Breast epithelium (tissue), 4 donors: ENCODE results near the gene NUCB1. TPM values are rescaled to one million over a fixed set of nuclear protein-coding genes. Genes with fewer than 3 reads are reported as not detected.

ENCODE experiments used
- DNase-seq, 2 donors: peaks; one replicate each; pipeline ENCODE4 v3.0.0-alpha.2; 2019; ENCODE audit warnings: low spot score in 2 of 2
- H3K27ac ChIP-seq, 2 donors: fragments of 200-600 bp; sonication (generic) in 1 of 2; one replicate each; pipeline ENCODE4 v1.5.1; 2016 to 2019; ENCODE audit warnings: mild to moderate bottlenecking in 1 of 2
- H3K27me3 ChIP-seq, 2 donors: fragments of 200-600 bp; sonication (generic) in 1 of 2; one replicate each; pipeline versions ENCODE4 v1.5.1 to v1.6.0; 2017 to 2019; ENCODE audit warnings: control low read depth in 1 of 2, mild to moderate bottlenecking in 1 of 2
- H3K36me3 ChIP-seq: fragments of 200-600 bp; one replicate; pipeline ENCODE4 v1.5.1; 2019
- H3K4me1 ChIP-seq, 2 donors: fragments of 200-600 bp; sonication (generic); one replicate each; pipeline ENCODE4 v1.5.1; 2016 to 2019; ENCODE audit warnings: control low read depth in 1 of 2
- H3K4me3 ChIP-seq, 3 donors: fragments of 200-600 bp; sonication (generic); 1 replicate in 2 of 3; 2 replicates in 1 of 3; pipeline ENCODE4 v1.5.1; 2016 to 2019; ENCODE audit warnings: mild to moderate bottlenecking in 3 of 3, moderate library complexity in 2 of 3
- H3K9me3 ChIP-seq, 2 donors: fragments of 200-600 bp; sonication (generic) in 1 of 2; one replicate each; pipeline ENCODE4 v1.5.1; 2016 to 2019; ENCODE audit warnings: control low read depth in 1 of 2
- CTCF ChIP-seq, 3 donors: fragments of 450-650 bp; IDR thresholded peaks; one replicate each; pipeline ENCODE4 v1.5.1; 2016 to 2017; ENCODE audit warnings: antibody characterized with exemption in 3 of 3, mild to moderate bottlenecking in 3 of 3, moderate library complexity in 3 of 3
- POLR2A ChIP-seq: fragments of 450-650 bp; IDR thresholded peaks from one replicate; pipeline ENCODE4 v1.6.1; 2016; ENCODE audit warnings: antibody characterized with exemption, mild to moderate bottlenecking, moderate library complexity
- POLR2AphosphoS5 ChIP-seq, 3 donors: sonication (generic); formaldehyde crosslinking; IDR thresholded peaks; one replicate each; pipeline ENCODE4 v1.6.1; 2017; ENCODE audit warnings: antibody characterized with exemption in 3 of 3
- intact Hi-C: fragments of 100-400 bp; cut with DNase I; formaldehyde crosslinking; loops from one replicate; pipeline ENCODE4 v1.15.1; 2023; ENCODE audit warnings: low total_unique reads
- total RNA-seq, 3 donors: library from RNA; depleted of rRNA; stranded (reverse); fragments of >200 nt; gene quantifications; one replicate each; pipeline ENCODE4 v1.1.0, GENCODE V29; 2016

The NUCB1 gene
- total RNA-seq, 3 donors from 2014 or later: 131 to 333 (median 223) TPM

GRCh38 chr19:48945817-48946216, 45.7 kb downstream of the NUCB1 start:
- intact Hi-C loops: no loop called here
- Histone ChIP-seq H3K27ac (no peak overlapping the region), H3K4me3 (no peak overlapping the region), H3K9me3 (peaks cover 4 to 6% of the 10 kb centered on the region in 2 donors), H3K4me1 (no peaks in the 10 kb centered on the region), H3K27me3 (no peaks in the 10 kb centered on the region), H3K36me3 (no peaks in the 10 kb centered on the region)
- no peak for TF ChIP-seq POLR2A
- no peak for TF ChIP-seq CTCF (IDR thresholded peaks at IDR 0.05)
- no peak for TF ChIP-seq POLR2AphosphoS5 (IDR thresholded peaks at IDR 0.05)
- no peak for DNase-seq

DNA sequence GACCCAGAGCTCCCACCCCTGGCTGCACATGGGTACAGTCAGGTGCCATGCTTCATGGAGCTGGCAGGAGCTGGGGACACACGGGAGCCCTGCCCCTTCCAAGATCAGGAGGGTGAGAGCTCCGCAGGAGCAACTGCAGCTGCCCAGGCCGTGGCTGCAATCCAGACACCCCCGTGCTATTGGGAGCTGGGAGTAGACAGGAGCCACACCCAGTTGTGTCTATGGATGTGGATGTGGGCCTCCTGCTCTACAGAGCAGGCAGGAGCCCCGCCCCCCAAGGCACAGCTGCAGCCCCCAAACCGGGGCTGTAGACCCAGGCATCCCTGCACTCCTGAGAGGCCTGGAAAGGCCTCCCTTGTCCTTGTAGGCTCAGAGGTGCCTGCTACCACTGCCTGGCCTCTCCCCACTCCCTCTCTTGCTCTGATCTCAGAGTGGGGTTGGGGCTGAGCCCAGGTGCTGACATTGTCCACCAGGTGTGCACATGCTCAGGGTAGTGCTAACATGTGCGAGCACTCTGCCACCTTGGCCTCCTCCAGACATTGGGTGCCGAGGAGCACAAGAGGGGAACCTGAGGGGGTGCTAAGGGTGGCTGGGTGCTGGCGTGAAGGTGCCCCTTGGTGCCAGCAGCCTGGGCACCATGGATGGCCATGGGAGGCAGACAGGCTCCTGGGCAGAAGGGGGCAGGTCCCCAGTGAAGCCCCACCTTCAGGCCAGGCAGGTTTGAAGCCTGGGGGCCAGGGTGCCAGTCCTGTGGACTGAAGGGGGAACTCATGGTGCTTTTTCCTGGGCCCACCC, 46.5 kb downstream of the NUCB1 start:
- DNase-seq: no peak
- Histone ChIP-seq H3K27me3 (no peaks in the 10 kb centered on the region), H3K4me3 (no peak overlapping the region), H3K9me3 (peaks cover 0 to 3% of the 10 kb centered on the region in 2 donors), H3K27ac (no peak overlapping the region), H3K36me3 (no peaks in the 10 kb centered on the region), H3K4me1 (no peaks in the 10 kb centered on the region)
- TF ChIP-seq POLR2A (no peak), CTCF (IDR thresholded peaks at IDR 0.05) (no peak), POLR2AphosphoS5 (IDR thresholded peaks at IDR 0.05) (no peak)
- intact Hi-C loops: no loop called here

GRCh38 chr19:48947258-48947542, 47.1 kb downstream of the NUCB1 start:
- Histone ChIP-seq H3K9me3 (peaks cover 0 to 3% of the 10 kb centered on the region in 2 donors), H3K27ac (no peak overlapping the region), H3K36me3 (no peaks in the 10 kb centered on the region), H3K4me3 (no peak overlapping the region), H3K27me3 (no peaks in the 10 kb centered on the region), H3K4me1 (no peaks in the 10 kb centered on the region)
- intact Hi-C loops: no loop called here
- no peak for TF ChIP-seq CTCF (IDR thresholded peaks at IDR 0.05)
- TF ChIP-seq POLR2A: no peak
- no peak for TF ChIP-seq POLR2AphosphoS5 (IDR thresholded peaks at IDR 0.05)
- DNase-seq: no peak

DNA sequence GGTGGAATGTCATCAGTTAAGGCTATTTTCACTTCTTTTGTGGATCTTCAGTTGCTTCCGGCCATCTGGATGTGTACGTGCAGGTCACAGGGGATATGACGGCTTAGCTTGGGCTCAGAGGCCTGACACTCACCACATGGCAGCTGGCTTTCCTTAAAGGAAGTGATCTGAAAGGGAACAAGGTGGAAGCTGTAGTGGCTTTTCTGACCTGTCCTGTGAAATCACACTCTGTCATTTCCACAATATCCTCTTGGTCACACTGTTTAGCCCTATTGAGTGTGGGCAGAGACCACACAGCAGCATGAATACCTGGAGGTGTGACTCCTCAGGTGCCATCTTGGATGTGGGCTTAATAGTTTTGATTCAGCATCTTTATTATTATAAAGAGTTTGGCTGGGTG, 50.0 kb downstream of the NUCB1 start:
- no peak for TF ChIP-seq CTCF (IDR thresholded peaks at IDR 0.05)
- TF ChIP-seq POLR2A: no peak
- TF ChIP-seq POLR2AphosphoS5 (IDR thresholded peaks at IDR 0.05): no peak
- Histone ChIP-seq H3K4me1 (peaks cover 0 to under 1% of the 10 kb centered on the region in 2 donors), H3K4me3 (no peak overlapping the region), H3K36me3 (no peaks in the 10 kb centered on the region), H3K27ac (no peak overlapping the region), H3K27me3 (no peaks in the 10 kb centered on the region), H3K9me3 (peaks cover 0 to 3% of the 10 kb centered on the region in 2 donors)
- intact Hi-C loops: no loop called here
- no peak for DNase-seq

DNA sequence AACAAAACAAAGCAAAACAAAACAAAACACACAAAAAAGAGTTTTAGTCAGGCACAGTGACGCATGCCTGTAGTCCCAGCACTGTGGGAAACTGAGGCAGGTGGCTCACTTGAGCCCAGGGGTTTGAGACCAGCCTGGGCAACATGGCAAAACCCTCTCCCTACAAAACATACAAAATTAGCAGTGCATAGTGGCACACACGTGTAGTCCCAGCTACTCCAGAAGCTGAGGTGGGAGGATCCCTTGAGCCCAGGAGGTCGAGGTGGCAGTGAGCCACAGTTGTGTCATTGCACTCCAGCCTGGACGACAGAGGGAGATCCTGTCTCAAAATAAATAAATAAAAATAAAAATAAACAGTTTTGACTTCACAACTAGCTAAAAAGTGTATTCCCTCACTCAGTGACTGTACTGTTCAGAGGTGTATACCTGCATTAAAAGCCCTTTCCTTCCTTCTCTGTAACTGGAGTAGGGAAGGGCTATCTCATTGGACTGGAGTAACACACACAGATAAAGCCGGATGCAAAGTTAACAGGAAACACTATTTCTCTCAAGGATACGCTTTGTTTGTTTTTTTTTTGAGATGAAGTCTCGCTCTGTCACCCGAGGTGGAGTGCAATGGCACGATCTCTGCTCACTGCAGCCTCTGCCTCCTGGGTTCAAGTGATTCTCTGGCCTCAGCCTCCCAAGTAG, 50.9 kb downstream of the NUCB1 start:
- intact Hi-C loops: no loop called here

More for the DNA sequence above, 50.9 kb downstream of the NUCB1 start:
- H3K36me3 ChIP-seq: no peaks in the 10 kb centered on the region
- H3K27ac ChIP-seq: no peak overlapping the region
- no peaks in the 10 kb centered on the region for H3K27me3 ChIP-seq
- H3K9me3 ChIP-seq: peaks cover 0 to 3% of the 10 kb centered on the region in 2 donors
- no peak for TF ChIP-seq CTCF (IDR thresholded peaks at IDR 0.05)
- no peak for TF ChIP-seq POLR2AphosphoS5 (IDR thresholded peaks at IDR 0.05)
- TF ChIP-seq POLR2A: no peak
- no peak overlapping the region for H3K4me3 ChIP-seq
- peaks cover 0 to 9% of the 10 kb centered on the region in 2 donors for H3K4me1 ChIP-seq
- no peak for DNase-seq
